Esophagus squamous epithelium (tissue), 4 donors: Measurements from ENCODE around the gene CEP290.

Experiments
- CTCF ChIP-seq, 6 experiments: fragments of 450-650 bp in 4 of 6; fragments of 200-600 bp in 2 of 6; sonication (generic) in 2 of 6; IDR thresholded peaks; one replicate each; pipeline ENCODE4 v1.5.1; 2016 to 2019; ENCODE audit warnings: antibody characterized with exemption in 6 of 6, mild to moderate bottlenecking in 4 of 6, moderate library complexity in 4 of 6
- POLR2A ChIP-seq, 4 donors: fragments of 450-650 bp; IDR thresholded peaks; one replicate each; pipeline ENCODE4 v1.6.1; 2017; ENCODE audit warnings: antibody characterized with exemption in 4 of 4, mild to moderate bottlenecking in 4 of 4, moderate library complexity in 3 of 4

- no peak for TF ChIP-seq POLR2A (IDR thresholded peaks at IDR 0.05)
- no peak for TF ChIP-seq CTCF (IDR thresholded peaks at IDR 0.05)
Observed at GRCh38 chr12:88156075-88156654, 14.3 kb upstream of the CEP290 start.
